Measurements from ENCODE around the gene IGSF3. TPM values are rescaled to one million over a fixed set of nuclear protein-coding genes. Genes with fewer than 3 reads are reported as not detected.

Gene IGSF3
- total and polyA plus RNA-seq, 7 donors = 1.8 to 10.2 (median 5.3) TPM

GRCh38 chr1:116538544-116538943, 129.0 kb downstream of the IGSF3 start:
- H3K27me3 ChIP-seq = no peaks in the 10 kb centered on the region
- no peaks in the 10 kb centered on the region for H3K9me3 ChIP-seq
- intact Hi-C loops (cut with DNase I) = no loop called here
- TF ChIP-seq POLR2A (IDR thresholded peaks at IDR 0.05) (no peak), POLR2AphosphoS5 (IDR thresholded peaks at IDR 0.05) (no peak), EP300 (IDR thresholded peaks at IDR 0.05) (no peak)
- TF ChIP-seq, protein P1, sequence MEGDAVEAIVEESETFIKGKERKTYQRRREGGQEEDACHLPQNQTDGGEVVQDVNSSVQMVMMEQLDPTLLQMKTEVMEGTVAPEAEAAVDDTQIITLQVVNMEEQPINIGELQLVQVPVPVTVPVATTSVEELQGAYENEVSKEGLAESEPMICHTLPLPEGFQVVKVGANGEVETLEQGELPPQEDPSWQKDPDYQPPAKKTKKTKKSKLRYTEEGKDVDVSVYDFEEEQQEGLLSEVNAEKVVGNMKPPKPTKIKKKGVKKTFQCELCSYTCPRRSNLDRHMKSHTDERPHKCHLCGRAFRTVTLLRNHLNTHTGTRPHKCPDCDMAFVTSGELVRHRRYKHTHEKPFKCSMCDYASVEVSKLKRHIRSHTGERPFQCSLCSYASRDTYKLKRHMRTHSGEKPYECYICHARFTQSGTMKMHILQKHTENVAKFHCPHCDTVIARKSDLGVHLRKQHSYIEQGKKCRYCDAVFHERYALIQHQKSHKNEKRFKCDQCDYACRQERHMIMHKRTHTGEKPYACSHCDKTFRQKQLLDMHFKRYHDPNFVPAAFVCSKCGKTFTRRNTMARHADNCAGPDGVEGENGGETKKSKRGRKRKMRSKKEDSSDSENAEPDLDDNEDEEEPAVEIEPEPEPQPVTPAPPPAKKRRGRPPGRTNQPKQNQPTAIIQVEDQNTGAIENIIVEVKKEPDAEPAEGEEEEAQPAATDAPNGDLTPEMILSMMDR (IDR thresholded peaks at IDR 0.05) = no peak
- H3K4me3 ChIP-seq = no peak overlapping the region
- 93 to 100% methylated on average over 1 of the region's 1 CpG for WGBS, 2 donors
- H3K36me3 ChIP-seq = peaks cover under 1 to 46% (median 24%) of the 10 kb centered on the region in 4 donors
- no peak overlapping the region for H3K27ac ChIP-seq
- H3K4me1 ChIP-seq = no peaks in the 10 kb centered on the region
- no peak for DNase-seq

DNA sequence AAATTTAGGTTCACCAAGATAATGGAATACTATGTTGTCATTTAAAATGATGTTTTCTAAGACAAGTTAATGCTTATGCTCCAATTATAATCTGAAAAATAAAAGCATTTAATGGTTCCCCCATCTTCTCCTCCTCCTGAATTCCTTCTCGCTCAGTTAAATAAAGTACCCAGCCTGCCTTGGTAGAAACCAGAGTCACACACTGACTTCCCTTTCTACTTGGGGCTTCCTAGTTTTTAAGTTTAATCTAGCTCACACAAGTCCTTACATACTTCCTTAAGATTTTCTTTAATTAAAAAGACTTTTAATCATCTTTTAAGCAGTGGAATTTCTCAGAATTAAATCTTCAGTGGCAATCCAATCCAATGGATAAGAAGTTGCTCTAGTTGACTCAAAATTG, 129.6 kb downstream of the IGSF3 start:
- H3K27me3 ChIP-seq = no peaks in the 10 kb centered on the region
- no peaks in the 10 kb centered on the region for H3K9me3 ChIP-seq
- H3K27ac ChIP-seq = no peak overlapping the region
- intact Hi-C loops (cut with DNase I) = no loop called here
- 82 to 94% methylated on average over 1 of the region's 1 CpG for WGBS, 2 donors
- peaks cover 3 to 43% (median 21%) of the 10 kb centered on the region in 4 donors for H3K36me3 ChIP-seq
- no peaks in the 10 kb centered on the region for H3K4me1 ChIP-seq
- no peak overlapping the region for H3K4me3 ChIP-seq
- TF ChIP-seq, protein P1 (IDR thresholded peaks at IDR 0.05) = no peak
- TF ChIP-seq POLR2AphosphoS5 (IDR thresholded peaks at IDR 0.05) (no peak), EP300 (IDR thresholded peaks at IDR 0.05) (no peak), POLR2A (IDR thresholded peaks at IDR 0.05) (no peak)
- DNase-seq = no peak

GRCh38 chr1:116537040-116537831, 130.3 kb downstream of the IGSF3 start:
- Histone ChIP-seq H3K4me1 (no peaks in the 10 kb centered on the region), H3K9me3 (no peaks in the 10 kb centered on the region), H3K4me3 (no peak overlapping the region), H3K27me3 (no peaks in the 10 kb centered on the region), H3K27ac (no peak overlapping the region), H3K36me3 (peaks cover 3 to 43% (median 14%) of the 10 kb centered on the region in 4 donors)
- intact Hi-C loops (cut with DNase I) = no loop called here
- no peak for DNase-seq
- 76 to 79% methylated on average over 3 of the region's 3 CpGs for WGBS, 2 donors
- TF ChIP-seq, protein P1 (IDR thresholded peaks at IDR 0.05) = no peak
- TF ChIP-seq POLR2AphosphoS5 (IDR thresholded peaks at IDR 0.05) = no peak
- no peak for TF ChIP-seq EP300 (IDR thresholded peaks at IDR 0.05)
- no peak for TF ChIP-seq POLR2A (IDR thresholded peaks at IDR 0.05)

DNA sequence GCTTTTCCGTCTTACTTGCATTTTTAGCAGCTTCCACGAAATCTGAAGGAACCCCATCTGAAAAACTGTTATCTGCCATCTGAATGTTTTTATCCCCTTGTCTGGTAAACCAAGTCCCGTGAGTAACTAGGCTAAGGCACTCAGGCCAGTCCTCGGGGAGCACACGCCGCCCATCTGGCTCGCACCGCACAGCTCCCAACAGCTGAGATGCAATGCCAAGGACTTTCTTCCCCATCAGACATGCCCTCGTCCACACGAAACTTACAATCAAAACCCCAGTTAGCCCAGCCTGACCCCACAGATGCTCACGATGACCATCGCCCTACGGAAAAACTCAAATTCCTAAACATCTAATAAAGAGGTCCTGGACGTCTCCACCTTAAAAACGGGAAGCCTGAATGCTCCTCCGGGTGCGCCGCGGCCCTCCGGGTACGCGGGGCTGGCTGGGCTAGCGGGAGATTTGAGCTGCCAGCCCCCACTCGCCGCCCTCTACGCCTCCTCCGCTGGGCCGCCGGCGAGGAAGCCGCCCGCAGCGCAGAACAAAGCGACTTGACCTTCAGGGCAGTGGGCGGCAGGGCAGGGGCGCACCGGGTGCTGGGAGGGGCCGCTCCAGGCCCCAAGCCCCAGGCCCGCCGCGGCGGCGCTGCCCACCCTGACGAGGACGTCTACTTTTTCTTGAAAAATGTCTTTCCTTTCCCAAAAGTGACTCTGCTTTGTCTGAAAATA, 133.4 kb downstream of the IGSF3 start:
- Histone ChIP-seq H3K36me3 (peaks cover 3 to 38% (median 8%) of the 10 kb centered on the region in 4 donors), H3K27ac (no peak overlapping the region), H3K9me3 (no peaks in the 10 kb centered on the region), H3K4me3 (no peak overlapping the region), H3K27me3 (no peaks in the 10 kb centered on the region), H3K4me1 (no peaks in the 10 kb centered on the region)
- TF ChIP-seq EP300 (IDR thresholded peaks at IDR 0.05) (no peak), POLR2AphosphoS5 (IDR thresholded peaks at IDR 0.05) (no peak), POLR2A (IDR thresholded peaks at IDR 0.05) (no peak)
- TF ChIP-seq, protein P1 (IDR thresholded peaks at IDR 0.05) = no peak
- intact Hi-C loops (cut with DNase I) = no loop called here
- DNase-seq = no peak
- 90 to 93% methylated on average over 45 of the region's 45 CpGs for WGBS, 2 donors

Data from sigmoid colon (tissue), 7 donors.